GM19463 (cell line): Measurements from ENCODE around the gene ITIH3.
"Not testable (repeated sequence)": the region's sequence is repeated elsewhere in the genome, so short reads cannot be mapped to it uniquely, and the experiment has no call there.

Experiments
- ATAC-seq: cut with Tn5 transposase; IDR thresholded peaks from one replicate; pipeline ENCODE4 v1.9.1; 2021; ENCODE audit warnings: mild to moderate bottlenecking, moderate library complexity; ENCODE audit not compliant: unreplicated experiment

Gene ITIH3, protein sequence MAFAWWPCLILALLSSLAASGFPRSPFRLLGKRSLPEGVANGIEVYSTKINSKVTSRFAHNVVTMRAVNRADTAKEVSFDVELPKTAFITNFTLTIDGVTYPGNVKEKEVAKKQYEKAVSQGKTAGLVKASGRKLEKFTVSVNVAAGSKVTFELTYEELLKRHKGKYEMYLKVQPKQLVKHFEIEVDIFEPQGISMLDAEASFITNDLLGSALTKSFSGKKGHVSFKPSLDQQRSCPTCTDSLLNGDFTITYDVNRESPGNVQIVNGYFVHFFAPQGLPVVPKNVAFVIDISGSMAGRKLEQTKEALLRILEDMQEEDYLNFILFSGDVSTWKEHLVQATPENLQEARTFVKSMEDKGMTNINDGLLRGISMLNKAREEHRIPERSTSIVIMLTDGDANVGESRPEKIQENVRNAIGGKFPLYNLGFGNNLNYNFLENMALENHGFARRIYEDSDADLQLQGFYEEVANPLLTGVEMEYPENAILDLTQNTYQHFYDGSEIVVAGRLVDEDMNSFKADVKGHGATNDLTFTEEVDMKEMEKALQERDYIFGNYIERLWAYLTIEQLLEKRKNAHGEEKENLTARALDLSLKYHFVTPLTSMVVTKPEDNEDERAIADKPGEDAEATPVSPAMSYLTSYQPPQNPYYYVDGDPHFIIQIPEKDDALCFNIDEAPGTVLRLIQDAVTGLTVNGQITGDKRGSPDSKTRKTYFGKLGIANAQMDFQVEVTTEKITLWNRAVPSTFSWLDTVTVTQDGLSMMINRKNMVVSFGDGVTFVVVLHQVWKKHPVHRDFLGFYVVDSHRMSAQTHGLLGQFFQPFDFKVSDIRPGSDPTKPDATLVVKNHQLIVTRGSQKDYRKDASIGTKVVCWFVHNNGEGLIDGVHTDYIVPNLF

DNA sequence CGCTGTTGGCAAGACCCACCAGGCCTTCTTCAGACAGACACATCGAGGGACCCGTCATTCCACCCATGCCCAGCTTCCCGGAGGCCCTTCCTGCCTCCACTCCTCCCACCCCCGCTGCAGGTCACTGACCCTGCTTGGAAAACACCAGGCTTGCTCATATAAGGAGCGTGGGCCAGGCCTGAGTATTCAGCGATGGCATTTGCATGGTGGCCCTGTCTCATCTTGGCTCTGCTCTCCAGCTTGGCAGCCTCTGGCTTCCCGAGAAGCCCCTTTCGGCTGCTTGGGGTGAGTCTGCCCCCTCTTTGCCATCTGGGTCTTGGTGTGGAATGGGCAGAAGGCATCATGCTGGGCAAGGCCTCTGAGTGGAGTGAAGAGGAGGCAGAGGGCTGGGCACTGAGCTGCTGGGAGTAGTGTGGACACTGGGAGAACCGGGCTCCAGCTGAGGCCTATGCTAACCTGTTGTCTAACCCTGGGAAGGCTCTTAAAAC, at the start of gene ITIH3:
Gene ITIH3 (plus strand): TSS at position 185 of the 488 bp plus-strand sequence. CDS start 8 bp downstream, at position 193.
- no peak for ATAC-seq

DNA sequence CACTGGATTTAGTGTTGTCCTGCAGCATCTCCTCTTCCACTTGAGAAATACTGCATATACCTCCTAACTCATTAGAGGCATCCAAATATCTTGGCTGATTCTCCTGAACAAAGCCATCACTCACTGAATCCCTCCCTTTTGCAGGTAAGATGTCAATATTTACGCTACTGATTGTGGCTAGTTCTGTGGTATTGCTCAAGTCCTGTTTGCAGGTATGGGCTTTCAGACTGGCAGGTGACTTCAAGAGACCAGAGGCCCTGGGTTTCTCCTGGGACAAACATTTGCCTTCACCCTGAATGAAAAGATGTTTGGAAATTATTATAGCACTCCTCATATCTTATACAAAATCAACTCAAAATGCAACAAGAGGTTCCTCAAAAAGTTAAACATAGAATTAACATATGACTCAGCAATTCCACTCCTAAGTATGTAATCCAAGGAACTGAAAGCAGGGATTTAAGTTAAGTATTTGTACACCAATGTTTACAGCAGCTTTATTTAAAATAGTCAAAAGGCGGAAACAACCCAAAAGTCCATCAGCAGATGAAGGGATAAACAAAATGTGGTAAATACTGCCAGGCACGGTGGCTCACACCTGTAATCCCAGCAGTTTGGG, 42.4 kb upstream of the ITIH3 start:
- ATAC-seq = no peak

DNA sequence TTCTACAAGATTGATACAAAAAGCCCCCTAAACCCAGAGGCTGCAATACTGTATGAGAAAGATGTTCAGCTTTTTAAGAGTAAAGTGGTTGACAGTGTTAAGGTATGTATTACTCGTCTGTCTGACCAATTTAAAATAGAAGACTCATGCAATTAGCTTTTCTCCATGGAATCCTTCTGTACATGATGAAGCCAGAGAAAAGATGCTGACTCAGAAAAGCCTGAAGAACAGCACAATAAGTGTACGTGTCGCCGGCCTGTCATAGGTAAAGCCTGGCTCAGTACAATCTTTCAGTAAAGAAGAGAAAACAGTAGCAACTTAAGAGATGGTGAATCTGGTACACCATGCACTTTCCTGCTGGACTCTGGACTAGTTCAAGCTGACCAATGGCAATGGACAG, 40.2 kb upstream of the ITIH3 start:
- ATAC-seq = no peak

DNA sequence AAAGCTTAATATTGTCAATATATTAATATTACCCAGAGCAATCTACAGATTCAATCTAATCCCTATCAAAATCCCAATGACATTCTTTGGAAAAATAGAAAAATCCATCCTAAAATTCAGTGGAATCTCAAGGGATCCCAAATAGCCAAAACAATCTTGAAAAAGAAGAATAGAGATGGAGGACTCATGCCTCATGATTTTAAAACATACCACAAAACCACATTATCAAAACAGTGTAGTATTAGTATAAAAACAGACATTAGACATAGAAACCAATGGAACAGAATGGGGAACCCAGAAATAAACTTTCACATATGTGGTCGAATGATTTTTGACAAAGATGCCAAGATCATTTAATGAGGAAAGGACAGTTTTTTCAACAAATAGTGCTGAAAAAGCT, 38.5 kb upstream of the ITIH3 start:
- ATAC-seq = no peak

DNA sequence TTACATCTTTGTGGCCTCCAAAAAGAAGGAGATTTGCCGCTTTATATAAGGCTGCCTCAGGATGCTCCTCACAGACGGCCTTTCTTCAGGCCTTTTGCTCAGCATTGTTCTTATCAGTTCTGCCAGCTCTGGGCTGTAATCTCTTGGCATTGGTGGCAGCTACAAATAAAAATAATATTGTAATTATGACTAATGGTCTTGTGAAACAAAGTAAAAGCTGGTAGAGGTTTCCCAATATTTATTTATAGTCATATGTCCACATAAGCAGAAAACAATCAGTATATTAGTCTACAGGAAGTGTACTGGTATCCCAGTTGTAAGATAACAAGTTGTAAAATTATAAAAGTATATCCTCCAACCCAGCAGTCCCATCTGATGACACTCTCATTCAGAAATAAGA, 31.1 kb upstream of the ITIH3 start:
- ATAC-seq = no peak

DNA sequence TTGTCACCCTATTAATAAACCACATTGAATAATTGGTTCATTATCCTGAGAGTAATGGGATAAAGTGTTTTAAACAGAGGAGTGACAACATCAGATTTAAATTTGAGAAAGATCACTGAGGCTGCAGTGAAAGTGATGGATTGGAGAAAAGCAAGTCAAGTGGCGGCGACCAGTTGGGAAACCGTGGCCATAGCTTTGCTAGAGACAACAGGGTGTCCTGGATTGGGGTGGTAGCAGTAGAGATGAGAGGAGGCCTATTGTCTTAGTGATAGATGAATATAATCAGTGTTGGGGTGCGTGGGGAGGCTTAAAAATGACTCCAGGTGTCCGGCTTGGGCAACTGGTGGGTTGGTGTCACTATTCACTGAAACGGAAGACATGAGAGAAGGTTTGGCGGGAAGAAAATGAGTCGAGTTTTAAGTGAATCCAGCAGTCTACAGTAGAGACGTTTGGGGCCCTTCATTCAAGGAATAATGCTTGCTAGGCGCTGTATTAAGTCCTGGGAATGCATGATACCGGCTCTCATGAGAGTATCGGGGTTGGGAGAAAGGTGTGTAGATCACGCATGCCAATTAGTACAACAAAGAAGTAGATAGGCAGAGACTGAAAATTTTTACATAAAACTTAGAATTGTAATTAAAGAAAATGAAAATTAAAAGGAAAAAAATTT, 24.7 kb upstream of the ITIH3 start:
- ATAC-seq = no peak

DNA sequence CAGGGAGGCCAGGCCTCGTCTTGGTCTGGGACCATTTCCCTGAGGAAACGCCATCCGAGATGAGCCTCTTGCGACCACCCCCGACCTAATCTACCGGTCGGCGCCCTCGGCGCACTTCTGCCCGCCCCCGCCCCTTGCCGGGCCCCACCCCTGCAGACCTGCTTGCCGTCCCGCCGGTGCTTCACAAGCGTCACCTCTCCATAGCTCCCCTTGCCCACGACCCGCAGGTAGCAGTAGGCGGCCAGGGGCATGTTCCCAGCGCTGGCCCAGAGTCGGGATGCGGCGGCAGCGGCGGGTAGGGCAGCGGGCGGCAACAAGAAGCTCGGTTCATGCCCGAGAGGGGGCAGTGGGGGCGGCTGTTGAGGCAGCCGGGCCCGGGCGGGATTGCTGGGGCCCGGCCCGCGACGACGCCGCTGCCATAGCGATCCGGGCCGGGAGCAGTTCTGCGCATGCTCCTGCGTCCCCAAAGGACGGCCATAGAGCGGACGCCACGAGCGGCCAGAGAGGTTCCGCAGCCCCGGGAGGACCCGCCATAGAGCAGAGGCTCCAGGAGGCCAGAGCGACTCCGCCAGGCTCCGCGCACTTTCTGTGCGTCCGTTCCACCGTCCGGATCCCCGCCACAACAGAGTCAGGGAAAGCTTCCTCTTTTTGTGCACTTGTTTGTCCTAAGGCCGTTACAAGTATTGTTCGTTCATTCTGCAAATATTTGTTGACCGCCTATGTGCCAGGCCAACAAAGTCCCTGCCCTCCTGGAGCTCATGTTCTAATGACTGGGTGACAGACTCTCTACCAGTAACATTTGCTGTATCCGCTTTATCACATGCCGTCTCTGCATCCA, 23.9 kb upstream of the ITIH3 start, which contains the start of gene NEK4:
Gene NEK4 (minus strand): TSS at position 445 of the 838 bp plus-strand sequence. CDS start 194 bp downstream, at position 251.
- peak; percentile 98 for ATAC-seq

DNA sequence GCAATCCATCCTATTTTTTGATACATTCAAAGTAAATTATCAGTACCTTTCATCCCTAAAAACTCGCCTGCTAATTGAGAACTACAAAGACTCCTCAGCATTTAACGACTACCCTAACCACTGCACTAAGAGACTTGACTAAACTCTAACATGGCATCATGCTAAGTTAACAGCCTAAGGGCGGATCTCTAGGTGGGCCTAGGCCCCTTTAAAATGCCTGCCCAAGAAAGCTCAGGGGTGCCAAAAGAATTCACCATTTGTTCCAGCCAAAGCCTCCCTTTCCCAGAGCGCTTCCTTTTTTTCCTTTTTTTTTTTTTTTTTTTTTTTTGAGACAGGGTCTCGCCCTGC, 23.3 kb upstream of the ITIH3 start:
- ATAC-seq = no peak

DNA sequence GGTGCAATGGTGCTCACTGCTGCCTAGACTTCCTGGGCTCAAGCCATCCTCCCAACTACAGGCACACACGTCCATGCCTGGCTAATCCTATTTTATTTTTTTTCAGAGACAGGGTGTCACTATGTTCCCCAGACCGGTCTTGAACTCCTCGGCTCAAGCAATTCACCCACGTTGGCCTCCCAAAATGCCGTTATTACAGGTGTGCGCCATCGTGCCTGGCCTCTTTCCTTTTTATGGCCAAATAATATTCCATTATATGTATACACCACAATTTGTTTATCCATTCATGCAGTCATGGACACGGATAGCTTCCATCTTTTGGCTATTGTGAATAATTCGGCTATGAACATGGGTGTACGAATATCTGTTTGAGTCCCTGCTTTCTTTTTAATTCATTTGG, 22.9 kb upstream of the ITIH3 start:
- ATAC-seq = no peak

DNA sequence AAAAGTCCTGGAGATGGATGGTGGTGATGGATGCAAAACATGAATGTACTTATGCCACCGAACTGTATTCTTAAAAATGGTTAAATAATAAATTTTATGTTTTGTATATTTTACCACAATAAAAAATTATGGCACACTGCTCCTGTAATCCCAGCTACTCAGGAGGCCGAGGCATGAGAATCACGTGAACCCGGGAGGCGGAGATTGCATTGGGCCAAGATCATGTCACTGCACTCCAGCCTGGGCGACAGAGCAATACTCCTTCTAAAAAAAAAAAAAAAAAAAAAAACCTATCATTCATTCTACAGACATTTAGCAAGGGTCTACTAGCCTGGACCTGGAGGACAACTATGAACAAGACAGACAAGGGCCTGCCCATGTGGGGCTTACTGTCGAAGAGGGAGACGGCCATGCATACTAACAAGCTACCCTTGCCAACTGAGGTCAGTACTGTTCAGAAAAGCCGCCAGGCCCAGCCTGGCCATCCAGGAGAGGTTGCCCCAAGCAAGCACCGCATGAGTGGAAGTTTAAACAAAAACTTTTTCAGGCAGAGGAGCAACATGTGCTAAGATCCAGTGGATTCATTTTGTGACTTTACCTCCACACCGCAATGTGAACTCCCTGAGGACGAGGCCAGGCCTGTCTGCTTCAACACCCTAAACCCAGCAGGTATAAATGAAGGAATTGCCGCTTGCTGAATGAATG, 21.1 kb upstream of the ITIH3 start:
- no peak for ATAC-seq

DNA sequence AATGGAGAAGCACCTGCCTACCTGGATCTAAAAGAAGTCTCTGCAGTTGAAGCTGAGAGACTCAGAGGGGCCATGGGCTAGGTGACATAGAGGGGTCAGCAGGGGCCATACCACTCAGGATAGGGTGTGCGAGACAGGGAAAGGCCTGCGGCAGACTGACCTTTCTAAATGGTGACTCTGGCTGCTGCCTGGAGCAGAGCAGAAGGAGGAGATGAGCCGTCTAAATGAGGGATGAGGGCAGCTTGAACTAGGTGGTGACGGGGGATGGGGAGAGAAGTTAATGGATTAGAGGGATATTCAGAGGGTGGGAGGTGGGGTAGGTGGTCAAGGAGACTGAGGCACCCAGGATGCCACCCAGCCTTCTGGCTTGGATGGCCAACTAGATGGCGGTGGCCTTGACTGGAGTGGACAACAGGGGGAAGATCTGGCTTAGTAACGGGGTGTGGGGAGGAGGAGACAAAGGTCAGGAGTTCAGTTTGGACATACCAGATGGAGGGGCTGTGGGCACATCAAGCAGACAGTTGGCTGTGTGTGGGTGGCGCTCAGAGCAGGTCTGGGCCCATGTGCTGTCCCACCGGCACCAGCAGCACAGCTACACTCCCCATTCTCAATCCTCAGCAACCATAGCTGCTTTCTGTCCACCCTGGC, 20.4 kb upstream of the ITIH3 start:
- no peak for ATAC-seq

DNA sequence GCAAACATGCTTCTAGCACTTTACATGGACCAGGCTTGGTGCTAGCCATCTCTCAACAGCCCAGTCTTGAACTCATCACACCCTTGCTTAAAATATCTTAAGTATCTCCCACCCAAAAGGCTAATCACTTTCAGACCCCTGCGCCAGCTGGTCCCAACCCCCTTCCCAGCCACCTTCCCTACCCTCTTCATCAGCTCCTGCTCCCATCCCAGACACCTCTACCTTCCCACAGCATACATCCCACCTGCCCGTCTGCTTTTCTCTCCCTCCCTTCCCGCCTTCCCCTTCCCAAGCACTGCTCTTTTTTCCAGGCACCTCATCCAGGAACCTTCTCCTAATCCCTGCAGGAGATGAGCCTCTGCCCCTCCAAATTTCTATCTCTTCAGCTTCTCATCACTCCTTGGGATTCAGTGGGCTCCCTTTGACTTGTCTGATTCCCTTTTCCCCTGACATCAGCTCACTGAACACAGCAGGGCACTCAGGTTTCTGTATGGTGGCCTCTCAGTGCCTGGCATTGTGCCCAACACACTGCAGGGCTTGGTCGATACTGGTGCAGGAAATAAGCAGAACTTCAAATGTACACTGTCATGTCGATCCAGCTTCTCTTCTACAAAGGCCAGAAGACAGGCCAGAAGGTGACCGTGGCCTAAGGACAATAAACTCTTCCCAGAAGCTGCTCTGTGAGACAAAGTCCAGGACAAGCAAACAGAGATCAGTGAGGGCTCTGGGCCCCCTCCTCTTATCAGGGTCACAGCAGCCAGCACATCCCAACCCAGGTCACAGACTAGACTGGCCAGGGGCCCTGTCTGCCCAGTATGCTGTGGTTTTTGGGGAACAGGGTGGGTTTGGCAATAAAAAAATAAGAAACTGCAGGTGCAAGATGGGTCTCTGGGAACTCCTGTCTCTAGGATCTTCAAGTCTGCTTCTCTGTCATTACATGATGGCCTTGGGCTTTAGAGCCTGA, 19.4 kb upstream of the ITIH3 start:
- no peak for ATAC-seq

DNA sequence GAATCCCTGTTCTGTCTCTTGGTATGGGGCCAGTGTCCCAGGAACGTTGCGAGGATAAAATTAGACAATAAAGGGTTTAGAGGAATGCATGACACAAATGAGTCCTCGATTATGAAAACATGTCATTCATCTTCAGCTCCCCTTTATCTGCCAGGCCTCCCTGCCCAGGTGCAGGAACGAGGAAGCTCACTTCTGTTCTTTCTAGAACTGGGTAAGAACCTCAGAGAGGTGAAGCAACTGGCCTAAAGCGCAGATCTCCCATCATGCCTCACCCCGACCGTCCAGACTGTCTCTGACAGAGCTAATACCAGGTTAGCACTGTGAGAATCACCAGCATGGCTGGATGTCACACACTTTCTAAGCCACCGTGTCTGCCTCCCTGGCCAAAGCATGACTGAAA, 18.7 kb upstream of the ITIH3 start:
- ATAC-seq = no peak

DNA sequence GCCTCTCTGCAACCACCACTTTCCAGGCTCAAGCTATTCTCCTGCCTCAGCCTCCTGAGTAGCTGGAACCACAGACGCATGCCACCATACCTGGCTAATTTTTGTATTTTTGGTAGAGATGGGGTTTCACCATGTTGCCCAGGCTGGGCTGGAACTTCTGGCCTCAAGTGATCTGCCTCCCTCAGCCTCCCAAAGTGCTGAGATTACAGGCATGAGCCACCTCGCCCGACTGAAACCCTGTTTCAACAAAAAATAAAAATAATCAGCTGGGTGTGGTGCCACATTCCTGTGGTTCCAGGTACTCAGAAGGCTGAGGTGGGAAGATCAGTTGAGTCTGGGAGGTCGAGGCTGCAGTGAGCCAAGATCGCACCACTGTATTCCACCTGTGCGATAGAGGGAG, 18.1 kb upstream of the ITIH3 start:
- ATAC-seq = not testable (repeated sequence)

DNA sequence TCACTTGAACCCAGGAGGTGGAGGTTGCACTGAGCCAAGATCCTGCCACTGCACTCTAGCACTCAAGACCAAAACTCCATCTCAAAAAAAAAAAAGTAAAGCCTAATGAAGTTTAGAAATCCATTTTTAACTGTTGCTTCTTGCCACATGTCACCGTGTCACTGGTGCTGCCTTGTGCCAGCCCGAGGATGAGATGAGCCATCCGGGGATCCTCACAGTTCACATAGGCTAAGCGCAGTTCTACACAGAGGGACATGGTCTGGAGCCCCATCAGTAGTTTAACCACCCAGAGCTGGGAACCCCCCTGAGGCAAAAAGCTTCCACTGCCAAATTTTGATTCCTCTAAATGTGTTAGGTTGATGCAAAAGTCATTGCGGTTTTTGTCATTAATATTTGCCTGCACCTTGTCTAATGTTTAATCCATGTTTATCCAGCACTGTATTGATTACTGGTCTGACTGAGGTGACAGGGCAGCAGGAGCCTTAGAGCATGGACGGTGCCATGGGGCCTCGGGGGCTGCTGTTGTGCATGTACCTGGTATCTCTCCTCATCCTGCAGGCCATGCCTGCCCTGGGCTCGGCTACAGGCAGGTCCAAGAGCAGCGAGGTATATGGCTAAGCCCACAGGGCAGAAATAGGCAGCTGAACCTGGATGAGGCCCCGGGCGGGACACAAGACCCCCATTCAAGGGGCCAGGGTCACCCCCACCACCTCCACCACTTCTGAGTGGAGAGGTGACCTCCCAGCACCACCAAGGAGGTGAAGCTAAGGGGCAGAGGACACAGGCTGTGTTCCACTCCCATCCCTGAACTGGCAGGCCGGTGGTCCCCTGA, 17.3 kb upstream of the ITIH3 start, which contains the start of gene ITIH1:
Gene ITIH1 (plus strand): TSS at position 473 of the 832 bp plus-strand sequence. CDS start 17 bp downstream, at position 490.
- no peak for ATAC-seq

DNA sequence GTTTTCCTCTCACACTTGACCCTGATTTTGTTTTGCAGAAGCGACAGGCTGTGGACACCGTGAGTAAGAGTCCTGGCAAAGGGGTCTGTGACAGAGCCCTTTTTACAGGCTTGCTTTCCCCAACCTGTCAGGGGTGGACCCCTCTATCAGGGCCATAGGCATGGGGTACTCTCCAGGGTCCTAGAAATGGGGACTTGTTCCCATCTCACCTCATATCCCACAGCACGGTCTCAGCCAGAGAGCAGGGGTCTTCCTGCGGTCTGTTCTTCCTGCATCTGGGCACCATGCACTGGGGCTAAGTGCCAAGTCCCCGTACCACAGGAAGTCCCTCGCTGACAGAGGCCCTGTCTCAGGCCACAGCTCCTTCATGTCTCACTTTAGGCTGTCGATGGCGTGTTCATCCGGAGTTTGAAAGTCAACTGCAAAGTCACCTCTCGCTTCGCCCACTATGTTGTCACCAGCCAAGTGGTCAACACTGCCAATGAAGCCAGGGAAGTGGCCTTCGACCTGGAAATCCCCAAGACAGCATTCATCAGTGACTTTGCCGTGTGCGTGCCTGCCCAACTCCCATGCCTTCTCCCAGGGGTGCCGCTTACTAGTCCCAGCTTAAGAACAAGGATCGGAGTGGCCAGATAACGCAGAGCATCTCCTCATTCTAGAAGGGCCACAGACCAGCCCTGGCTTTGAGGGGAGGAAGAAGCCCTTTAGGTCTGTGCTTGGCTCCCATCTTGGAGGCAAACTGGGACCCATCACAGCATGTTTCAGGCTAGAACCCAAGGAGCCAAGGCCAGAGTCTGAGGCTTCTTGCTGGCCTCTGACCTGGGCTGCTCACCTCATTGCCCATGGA, 16.4 kb upstream of the ITIH3 start:
- no peak for ATAC-seq
